Activated T-helper 9 cell treated with anti-CD3 and anti-CD28 coated beads, Interleukin-2, amount 50 U/mL, for 16 hours (primary cell): Measurements from ENCODE around the gene GRB10.
"Not testable (repeated sequence)": the region's sequence is repeated elsewhere in the genome, so short reads cannot be mapped to it uniquely, and the experiment has no call there.

Source experiments
- DNase-seq: peaks from one replicate; pipeline ENCODE4 v3.0.0-alpha.2; 2020; ENCODE audit warnings: low read depth

The GRB10 gene

GRCh38 chr7:50743016-50743415 is 39.7 kb downstream of the GRB10 start:
- DNase-seq = no peak

- DNase-seq = no peak
These were observed 40.3 kb downstream of the GRB10 start for GRCh38 chr7:50742401-50742800.

- DNase-seq = peak; percentile 32
These were observed 42.8 kb downstream of the GRB10 start for GRCh38 chr7:50739744-50740435.

GRCh38 chr7:50738932-50739331 is 43.8 kb downstream of the GRB10 start:
- no peak for DNase-seq

- not testable (repeated sequence) for DNase-seq
These were observed 46.9 kb downstream of the GRB10 start for GRCh38 chr7:50735836-50736235.

GRCh38 chr7:50735333-50735732 is 47.4 kb downstream of the GRB10 start:
- DNase-seq = no peak

- no peak for DNase-seq
These were observed 48.5 kb downstream of the GRB10 start for GRCh38 chr7:50734246-50734645.

GRCh38 chr7:50733552-50733951 is 49.1 kb downstream of the GRB10 start:
- no peak for DNase-seq

GRCh38 chr7:50731703-50732582 is 50.8 kb downstream of the GRB10 start:
- no peak for DNase-seq

- no peak for DNase-seq
These were observed 52.0 kb downstream of the GRB10 start for GRCh38 chr7:50730446-50731400.

GRCh38 chr7:50729962-50730361 is 52.7 kb downstream of the GRB10 start:
- no peak for DNase-seq

- no peak for DNase-seq
These were observed 54.5 kb downstream of the GRB10 start for GRCh38 chr7:50728184-50728583.

GRCh38 chr7:50727711-50728110 is 55.0 kb downstream of the GRB10 start:
- no peak for DNase-seq

GRCh38 chr7:50727072-50727471 is 55.6 kb downstream of the GRB10 start:
- no peak for DNase-seq

GRCh38 chr7:50725774-50726173 is 56.9 kb downstream of the GRB10 start:
- DNase-seq = no peak

GRCh38 chr7:50724526-50725520 is 57.9 kb downstream of the GRB10 start:
- no peak for DNase-seq

- no peak for DNase-seq
These were observed 58.8 kb downstream of the GRB10 start for GRCh38 chr7:50723888-50724287.

GRCh38 chr7:50723173-50723572 is 59.5 kb downstream of the GRB10 start:
- no peak for DNase-seq

GRCh38 chr7:50721661-50722259 is 60.9 kb downstream of the GRB10 start:
- DNase-seq = no peak

- no peak for DNase-seq
These were observed 61.5 kb downstream of the GRB10 start for GRCh38 chr7:50721160-50721559.

- DNase-seq = no peak
These were observed 62.4 kb downstream of the GRB10 start for GRCh38 chr7:50720295-50720694.
